Hepatocyte (in vitro differentiated cells): ENCODE results near the gene PLD2. TPM values are rescaled to one million over a fixed set of nuclear protein-coding genes. Genes with fewer than 3 reads are reported as not detected.
A peak's percentile ranks its signal among the peaks of the same experiment; 100 is the strongest.

Experiments used
- DNase-seq: peaks from one replicate; pipeline ENCODE4 v3.0.0-alpha.2; 2016; ENCODE audit warnings: low spot score
- H2AFZ ChIP-seq: fragments of 200-600 bp; sonication (generic); 2 replicates; pipeline ENCODE4 v1.6.0; 2016; ENCODE audit warnings: antibody characterized with exemption, mild to moderate bottlenecking
- H3K27ac ChIP-seq: fragments of 200-600 bp; sonication (generic); 2 replicates; pipeline ENCODE4 v1.5.1; 2016; ENCODE audit warnings: mild to moderate bottlenecking
- H3K27me3 ChIP-seq: fragments of 200-600 bp; sonication (generic); 2 replicates; pipeline ENCODE4 v1.6.1; 2016
- H3K36me3 ChIP-seq: fragments of 200-600 bp; sonication (generic); replicated peaks from 2 replicates; pipeline ENCODE4 v1.5.1; 2016; ENCODE audit warnings: low read depth; ENCODE audit not compliant: insufficient read depth
- H3K4me1 ChIP-seq: fragments of 200-600 bp; sonication (generic); 2 replicates; pipeline ENCODE4 v1.5.1; 2016; ENCODE audit warnings: mild to moderate bottlenecking, moderate library complexity; ENCODE audit not compliant: insufficient read depth
- H3K4me2 ChIP-seq: fragments of 200-600 bp; sonication (generic); 2 replicates; pipeline ENCODE4 v1.6.0; 2016
- H3K4me3 ChIP-seq: fragments of 200-600 bp; sonication (generic); 2 replicates; pipeline ENCODE4 v1.5.1; 2016; ENCODE audit warnings: mild to moderate bottlenecking
- H3K79me2 ChIP-seq: fragments of 200-600 bp; sonication (generic); 2 replicates; pipeline ENCODE4 v1.6.0; 2017; ENCODE audit warnings: mild to moderate bottlenecking
- H3K9me2 ChIP-seq: fragments of 200-600 bp; sonication (generic); replicated peaks from 2 replicates; pipeline ENCODE4 v1.6.0; 2017; ENCODE audit warnings: mild to moderate bottlenecking; ENCODE audit not compliant: insufficient read depth
- H3K9me3 ChIP-seq: fragments of 200-600 bp; sonication (generic); 2 replicates; pipeline ENCODE4 v1.5.1; 2016; ENCODE audit warnings: low read depth, mild to moderate bottlenecking
- H4K20me1 ChIP-seq: fragments of 200-600 bp; sonication (generic); 2 replicates; pipeline ENCODE4 v1.6.0; 2016; ENCODE audit warnings: mild to moderate bottlenecking; ENCODE audit not compliant: insufficient read depth, poor library complexity, severe bottlenecking
- EZH2 ChIP-seq: fragments of 200-600 bp; sonication (generic); IDR thresholded peaks from 2 replicates; pipeline ENCODE4 v1.6.1; 2016; ENCODE audit warnings: antibody characterized with exemption, mild to moderate bottlenecking, borderline replicate concordance
- EZH2phosphoT487 ChIP-seq: fragments of 200-600 bp; sonication (generic); IDR thresholded peaks from one replicate; pipeline ENCODE4 v1.6.1; 2018; ENCODE audit warnings: antibody characterized with exemption, mild to moderate bottlenecking, low read depth, moderate library complexity; ENCODE audit not compliant: unreplicated experiment, severe bottlenecking
- WGBS: methylation state at CpG from one replicate; pipeline ENCODE4 v1.1.6; 2016; ENCODE audit warnings: low lambda C conversion rate; ENCODE audit errors: missing lambda C conversion rate; 5-methylcytosine and 5-hydroxymethylcytosine counted together
- polyA plus RNA-seq: library from polyadenylated mRNA; unstranded; fragments of >200 nt; fragmentation: Nextera tagmentation; extraction: Ambion mirVana; gene quantifications from 2 replicates; pipeline ENCODE4 v1.2.1, GENCODE V29; 2016
- total RNA-seq: library from RNA; depleted of rRNA; stranded (reverse); fragments of >200 nt; gene quantifications from 2 replicates; pipeline ENCODE4 v1.2.3, GENCODE V29; 2014
- TF ChIP-seq, protein P1 (sequence below): fragments of 200-600 bp; sonication (generic); IDR thresholded peaks from 2 replicates; pipeline ENCODE4 v1.5.1; 2016; ENCODE audit warnings: antibody characterized with exemption, mild to moderate bottlenecking; ENCODE audit not compliant: poor library complexity

Gene PLD2
- total and polyA plus RNA-seq, 2 experiments from 2014 or later = 21.8 to 25.2 TPM

DNA sequence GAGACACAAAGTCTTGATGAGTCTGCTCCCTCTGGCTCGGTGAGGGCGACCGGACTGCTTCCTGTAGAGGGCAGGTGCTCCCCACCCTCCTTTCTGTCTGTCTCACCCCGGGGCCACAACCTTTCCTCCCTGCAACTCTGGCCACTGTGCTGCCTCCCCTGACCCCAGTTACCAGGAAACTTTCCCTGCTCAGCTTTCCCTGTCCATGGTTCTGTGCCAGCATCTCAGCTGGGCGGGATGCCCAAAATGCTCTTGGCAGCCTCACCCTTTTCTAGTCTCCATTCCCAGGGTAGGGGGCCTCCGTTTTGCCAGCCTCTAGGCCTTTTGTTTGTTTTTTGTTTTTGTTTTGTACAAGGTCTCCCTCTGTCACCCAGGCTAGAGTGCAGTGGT, 1.4 kb downstream of the PLD2 start:
- no peaks in the 10 kb centered on the region for H3K9me3 ChIP-seq
- H3K9me2 ChIP-seq = no peaks in the 10 kb centered on the region
- H3K4me2 ChIP-seq = peak overlapping the region; percentile 82
- 84% methylated on average over 6 of the region's 6 CpGs for WGBS
- no peaks in the 10 kb centered on the region for H3K4me1 ChIP-seq
- no peak for DNase-seq
- no peak overlapping the region for H2AFZ ChIP-seq
- TF ChIP-seq, protein P1, sequence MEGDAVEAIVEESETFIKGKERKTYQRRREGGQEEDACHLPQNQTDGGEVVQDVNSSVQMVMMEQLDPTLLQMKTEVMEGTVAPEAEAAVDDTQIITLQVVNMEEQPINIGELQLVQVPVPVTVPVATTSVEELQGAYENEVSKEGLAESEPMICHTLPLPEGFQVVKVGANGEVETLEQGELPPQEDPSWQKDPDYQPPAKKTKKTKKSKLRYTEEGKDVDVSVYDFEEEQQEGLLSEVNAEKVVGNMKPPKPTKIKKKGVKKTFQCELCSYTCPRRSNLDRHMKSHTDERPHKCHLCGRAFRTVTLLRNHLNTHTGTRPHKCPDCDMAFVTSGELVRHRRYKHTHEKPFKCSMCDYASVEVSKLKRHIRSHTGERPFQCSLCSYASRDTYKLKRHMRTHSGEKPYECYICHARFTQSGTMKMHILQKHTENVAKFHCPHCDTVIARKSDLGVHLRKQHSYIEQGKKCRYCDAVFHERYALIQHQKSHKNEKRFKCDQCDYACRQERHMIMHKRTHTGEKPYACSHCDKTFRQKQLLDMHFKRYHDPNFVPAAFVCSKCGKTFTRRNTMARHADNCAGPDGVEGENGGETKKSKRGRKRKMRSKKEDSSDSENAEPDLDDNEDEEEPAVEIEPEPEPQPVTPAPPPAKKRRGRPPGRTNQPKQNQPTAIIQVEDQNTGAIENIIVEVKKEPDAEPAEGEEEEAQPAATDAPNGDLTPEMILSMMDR = no peak
- no peak for TF ChIP-seq EZH2phosphoT487
- H3K27me3 ChIP-seq = no peaks in the 10 kb centered on the region
- no peaks in the 10 kb centered on the region for H3K36me3 ChIP-seq
- no peak overlapping the region for H3K27ac ChIP-seq
- H4K20me1 ChIP-seq = no peaks in the 10 kb centered on the region
- peaks cover 10% of the 10 kb centered on the region for H3K79me2 ChIP-seq
- no peak overlapping the region for H3K4me3 ChIP-seq

GRCh38 chr17:4810696-4811290, 3.8 kb downstream of the PLD2 start:
- no peaks in the 10 kb centered on the region for H3K27me3 ChIP-seq
- H3K4me3 ChIP-seq = no peak overlapping the region
- H3K9me3 ChIP-seq = no peaks in the 10 kb centered on the region
- no peak overlapping the region for H3K4me2 ChIP-seq
- H3K27ac ChIP-seq = no peak overlapping the region
- H3K4me1 ChIP-seq = no peaks in the 10 kb centered on the region
- H3K79me2 ChIP-seq = peaks cover 10% of the 10 kb centered on the region
- H4K20me1 ChIP-seq = no peaks in the 10 kb centered on the region
- DNase-seq = no peak
- TF ChIP-seq EZH2 (no peak), EZH2phosphoT487 (no peak)
- TF ChIP-seq, protein P1 = no peak
- WGBS = 86% methylated on average over 13 of the region's 13 CpGs
- H3K36me3 ChIP-seq = no peaks in the 10 kb centered on the region
- no peaks in the 10 kb centered on the region for H3K9me2 ChIP-seq
- no peak overlapping the region for H2AFZ ChIP-seq

DNA sequence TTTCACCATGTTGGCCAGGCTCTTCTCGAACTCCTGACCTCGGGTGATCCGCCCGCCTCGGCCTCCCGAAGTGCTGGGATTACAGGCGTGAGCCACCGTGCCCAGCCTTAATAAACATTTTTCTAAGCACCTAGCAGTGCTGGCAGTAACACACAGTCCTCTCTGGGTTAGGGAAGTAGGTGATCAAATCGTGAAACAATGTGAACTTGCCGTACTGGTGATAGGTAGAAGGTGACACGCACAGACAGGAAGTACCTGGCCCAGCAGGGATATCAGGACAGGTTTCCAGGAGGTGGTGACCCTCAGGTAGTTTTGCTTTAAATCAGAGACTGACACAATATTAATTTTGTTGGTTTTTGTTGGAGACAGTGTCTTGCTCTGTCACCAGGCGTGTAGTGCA, 4.5 kb downstream of the PLD2 start:
- H3K9me3 ChIP-seq = no peaks in the 10 kb centered on the region
- H2AFZ ChIP-seq = no peak overlapping the region
- H3K79me2 ChIP-seq = peaks cover 10% of the 10 kb centered on the region
- 96% methylated on average over 12 of the region's 12 CpGs for WGBS
- DNase-seq = no peak
- no peak overlapping the region for H3K4me2 ChIP-seq
- H4K20me1 ChIP-seq = no peaks in the 10 kb centered on the region
- H3K9me2 ChIP-seq = no peaks in the 10 kb centered on the region
- no peaks in the 10 kb centered on the region for H3K4me1 ChIP-seq
- no peak for TF ChIP-seq EZH2
- TF ChIP-seq EZH2phosphoT487 = no peak
- TF ChIP-seq, protein P1 = no peak
- no peak overlapping the region for H3K4me3 ChIP-seq
- H3K36me3 ChIP-seq = no peaks in the 10 kb centered on the region
- no peak overlapping the region for H3K27ac ChIP-seq
- H3K27me3 ChIP-seq = no peaks in the 10 kb centered on the region

DNA sequence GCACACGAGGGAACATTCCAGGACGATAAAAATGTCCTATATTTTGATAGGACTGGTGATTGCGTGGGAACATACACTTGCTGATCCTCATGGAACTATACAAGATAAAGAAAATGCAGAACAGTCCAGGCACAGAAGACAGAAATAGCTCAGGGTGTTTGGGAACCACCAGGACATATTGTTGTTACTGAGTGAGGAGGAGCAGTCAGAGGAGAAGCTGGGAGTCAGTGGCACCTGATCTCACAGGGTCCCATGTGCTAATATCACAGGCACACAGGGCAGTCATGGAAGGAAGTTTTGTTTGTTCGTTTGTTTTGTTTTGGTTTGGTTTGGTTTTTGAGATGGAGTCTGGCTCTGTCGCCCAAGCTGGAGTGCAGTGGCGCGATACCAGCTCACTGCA, 5.7 kb downstream of the PLD2 start:
- Histone ChIP-seq H3K9me3 (no peaks in the 10 kb centered on the region), H3K79me2 (peaks cover 4% of the 10 kb centered on the region), H3K4me1 (no peaks in the 10 kb centered on the region), H3K9me2 (no peaks in the 10 kb centered on the region), H3K4me3 (no peak overlapping the region), H2AFZ (no peak overlapping the region), H3K36me3 (no peaks in the 10 kb centered on the region), H4K20me1 (no peaks in the 10 kb centered on the region), H3K27me3 (no peaks in the 10 kb centered on the region), H3K4me2 (no peak overlapping the region), H3K27ac (no peak overlapping the region)
- no peak for DNase-seq
- TF ChIP-seq EZH2 (no peak), EZH2phosphoT487 (no peak)
- TF ChIP-seq, protein P1 = no peak
- 94% methylated on average over 7 of the region's 7 CpGs for WGBS
